GM12878 (cell line): ENCODE results near the gene DACH1. TPM values are rescaled to one million over a fixed set of nuclear protein-coding genes. Genes with fewer than 3 reads are reported as not detected.

Experiments used
- CREB1 ChIP-seq: IDR thresholded peaks from 2 replicates; pipeline ENCODE4 v1.6.1; 2012; ENCODE audit warnings: low read depth, mild to moderate bottlenecking, inconsistent platforms
- EP300 ChIP-seq, 2 experiments: fragments of 150-350 bp in 1 of 2; IDR thresholded peaks; 2 replicates each; pipeline ENCODE4 v1.6.1; 2011 to 2012; ENCODE audit warnings: low read depth in 2 of 2, low read length in 2 of 2, borderline replicate concordance in 1 of 2, improper control_type of control experiment in 1 of 2, inconsistent platforms in 1 of 2; ENCODE audit not compliant: control insufficient read depth in 1 of 2
- EZH2 ChIP-seq: IDR thresholded peaks from 2 replicates; pipeline ENCODE4 v1.6.1; 2012; ENCODE audit warnings: low read depth, mild to moderate bottlenecking, control low read depth, inconsistent platforms, low read length, borderline replicate concordance; ENCODE audit not compliant: control insufficient read depth
- MTA2 ChIP-seq: fragments of 450-650 bp; IDR thresholded peaks from 2 replicates; pipeline ENCODE4 v1.6.1; 2016; ENCODE audit warnings: low read depth, mild to moderate bottlenecking, moderate library complexity
- MTA3 ChIP-seq: IDR thresholded peaks from 2 replicates; pipeline ENCODE4 v1.6.1; 2012; ENCODE audit warnings: low read length, inconsistent platforms, borderline replicate concordance
- PBX3 ChIP-seq: IDR thresholded peaks from 2 replicates; pipeline ENCODE4 v1.6.1; 2011; ENCODE audit warnings: mild to moderate bottlenecking, low read depth, low read length, moderate library complexity; ENCODE audit not compliant: insufficient replicate concordance
- RUNX3 ChIP-seq: IDR thresholded peaks from 2 replicates; pipeline ENCODE4 v1.6.1; 2012; ENCODE audit warnings: low read length, inconsistent platforms
- TARDBP ChIP-seq: IDR thresholded peaks from 2 replicates; pipeline ENCODE4 v1.6.1; 2016; ENCODE audit warnings: borderline replicate concordance
- WRNIP1 ChIP-seq: IDR thresholded peaks from 2 replicates; pipeline ENCODE4 v1.6.1; 2011; ENCODE audit warnings: low read depth, low read length, improper control_type of control experiment, borderline replicate concordance
- ZNF384 ChIP-seq: IDR thresholded peaks from 2 replicates; pipeline ENCODE4 v1.6.1; 2012; ENCODE audit warnings: low read depth, mild to moderate bottlenecking, low read length, improper control_type of control experiment, borderline replicate concordance
- polyA plus RNA-seq, 11 experiments: library from polyadenylated mRNA; depleted of rRNA in 4 of 11; unstranded in 6 of 11; stranded (reverse) in 5 of 11; fragments of >200 nt; fragmentation: Nextera tagmentation in 4 of 11; fragmentation: Illumina TruSeq in 1 of 11; extraction: Ambion mirVana in 4 of 11; extraction: Trizol in 1 of 11; gene quantifications; 1 replicate in 1 of 11; 2 replicates in 10 of 11; pipeline versions ENCODE4 v1.2.1 to v1.2.3, GENCODE V29; 2011 to 2016; ENCODE audit warnings: inconsistent platforms in 2 of 11, missing spikeins in 2 of 11, low read depth in 1 of 11
- total RNA-seq, 4 experiments: library from RNA; depleted of rRNA in 3 of 4; stranded (reverse); fragments of >200 nt in 3 of 4; fragmentation: Illumina TruSeq in 1 of 4; extraction: Trizol in 1 of 4; gene quantifications; 2 replicates each; pipeline versions ENCODE4 v1.2.1 to v1.2.3, GENCODE V29; 2013 to 2021
- TF ChIP-seq, protein P1 (sequence below): IDR thresholded peaks from 2 replicates; pipeline ENCODE4 v1.6.1; 2012; ENCODE audit warnings: improper control_type of control experiment, low read depth, low read length; ENCODE audit not compliant: insufficient replicate concordance
- TF ChIP-seq, protein P2 (sequence below): fragments of 450-650 bp; IDR thresholded peaks from 2 replicates; pipeline ENCODE4 v1.6.1; 2017; ENCODE audit warnings: mild to moderate bottlenecking, moderate library complexity

Gene DACH1
- total and polyA plus RNA-seq, 10 of the 15 experiments (the other 5 are each of a cell fraction or from before 2014, with no cell fraction given), result 0.05 TPM; not detected in 9

GRCh38 chr13:71702253-71702652 lies 164.8 kb downstream of the DACH1 start (continued):
- TF ChIP-seq, protein P1, sequence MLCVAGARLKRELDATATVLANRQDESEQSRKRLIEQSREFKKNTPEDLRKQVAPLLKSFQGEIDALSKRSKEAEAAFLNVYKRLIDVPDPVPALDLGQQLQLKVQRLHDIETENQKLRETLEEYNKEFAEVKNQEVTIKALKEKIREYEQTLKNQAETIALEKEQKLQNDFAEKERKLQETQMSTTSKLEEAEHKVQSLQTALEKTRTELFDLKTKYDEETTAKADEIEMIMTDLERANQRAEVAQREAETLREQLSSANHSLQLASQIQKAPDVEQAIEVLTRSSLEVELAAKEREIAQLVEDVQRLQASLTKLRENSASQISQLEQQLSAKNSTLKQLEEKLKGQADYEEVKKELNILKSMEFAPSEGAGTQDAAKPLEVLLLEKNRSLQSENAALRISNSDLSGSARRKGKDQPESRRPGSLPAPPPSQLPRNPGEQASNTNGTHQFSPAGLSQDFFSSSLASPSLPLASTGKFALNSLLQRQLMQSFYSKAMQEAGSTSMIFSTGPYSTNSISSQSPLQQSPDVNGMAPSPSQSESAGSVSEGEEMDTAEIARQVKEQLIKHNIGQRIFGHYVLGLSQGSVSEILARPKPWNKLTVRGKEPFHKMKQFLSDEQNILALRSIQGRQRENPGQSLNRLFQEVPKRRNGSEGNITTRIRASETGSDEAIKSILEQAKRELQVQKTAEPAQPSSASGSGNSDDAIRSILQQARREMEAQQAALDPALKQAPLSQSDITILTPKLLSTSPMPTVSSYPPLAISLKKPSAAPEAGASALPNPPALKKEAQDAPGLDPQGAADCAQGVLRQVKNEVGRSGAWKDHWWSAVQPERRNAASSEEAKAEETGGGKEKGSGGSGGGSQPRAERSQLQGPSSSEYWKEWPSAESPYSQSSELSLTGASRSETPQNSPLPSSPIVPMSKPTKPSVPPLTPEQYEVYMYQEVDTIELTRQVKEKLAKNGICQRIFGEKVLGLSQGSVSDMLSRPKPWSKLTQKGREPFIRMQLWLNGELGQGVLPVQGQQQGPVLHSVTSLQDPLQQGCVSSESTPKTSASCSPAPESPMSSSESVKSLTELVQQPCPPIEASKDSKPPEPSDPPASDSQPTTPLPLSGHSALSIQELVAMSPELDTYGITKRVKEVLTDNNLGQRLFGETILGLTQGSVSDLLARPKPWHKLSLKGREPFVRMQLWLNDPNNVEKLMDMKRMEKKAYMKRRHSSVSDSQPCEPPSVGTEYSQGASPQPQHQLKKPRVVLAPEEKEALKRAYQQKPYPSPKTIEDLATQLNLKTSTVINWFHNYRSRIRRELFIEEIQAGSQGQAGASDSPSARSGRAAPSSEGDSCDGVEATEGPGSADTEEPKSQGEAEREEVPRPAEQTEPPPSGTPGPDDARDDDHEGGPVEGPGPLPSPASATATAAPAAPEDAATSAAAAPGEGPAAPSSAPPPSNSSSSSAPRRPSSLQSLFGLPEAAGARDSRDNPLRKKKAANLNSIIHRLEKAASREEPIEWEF, result no peak
- TF ChIP-seq WRNIP1 (no peak), MTA2 (no peak), EZH2 (no peak), CREB1 (no peak), ZNF384 (no peak), RUNX3 (no peak), EP300 (IDR thresholded peaks at IDR 0.05; ENCODE audit: borderline replicate concordance in 1 of 2, control insufficient read depth in 1 of 2, low read depth in 2 of 2, low read length in 2 of 2) (no peak), MTA3 (no peak), PBX3 (no peak), TARDBP (no peak)
- TF ChIP-seq, protein P2, sequence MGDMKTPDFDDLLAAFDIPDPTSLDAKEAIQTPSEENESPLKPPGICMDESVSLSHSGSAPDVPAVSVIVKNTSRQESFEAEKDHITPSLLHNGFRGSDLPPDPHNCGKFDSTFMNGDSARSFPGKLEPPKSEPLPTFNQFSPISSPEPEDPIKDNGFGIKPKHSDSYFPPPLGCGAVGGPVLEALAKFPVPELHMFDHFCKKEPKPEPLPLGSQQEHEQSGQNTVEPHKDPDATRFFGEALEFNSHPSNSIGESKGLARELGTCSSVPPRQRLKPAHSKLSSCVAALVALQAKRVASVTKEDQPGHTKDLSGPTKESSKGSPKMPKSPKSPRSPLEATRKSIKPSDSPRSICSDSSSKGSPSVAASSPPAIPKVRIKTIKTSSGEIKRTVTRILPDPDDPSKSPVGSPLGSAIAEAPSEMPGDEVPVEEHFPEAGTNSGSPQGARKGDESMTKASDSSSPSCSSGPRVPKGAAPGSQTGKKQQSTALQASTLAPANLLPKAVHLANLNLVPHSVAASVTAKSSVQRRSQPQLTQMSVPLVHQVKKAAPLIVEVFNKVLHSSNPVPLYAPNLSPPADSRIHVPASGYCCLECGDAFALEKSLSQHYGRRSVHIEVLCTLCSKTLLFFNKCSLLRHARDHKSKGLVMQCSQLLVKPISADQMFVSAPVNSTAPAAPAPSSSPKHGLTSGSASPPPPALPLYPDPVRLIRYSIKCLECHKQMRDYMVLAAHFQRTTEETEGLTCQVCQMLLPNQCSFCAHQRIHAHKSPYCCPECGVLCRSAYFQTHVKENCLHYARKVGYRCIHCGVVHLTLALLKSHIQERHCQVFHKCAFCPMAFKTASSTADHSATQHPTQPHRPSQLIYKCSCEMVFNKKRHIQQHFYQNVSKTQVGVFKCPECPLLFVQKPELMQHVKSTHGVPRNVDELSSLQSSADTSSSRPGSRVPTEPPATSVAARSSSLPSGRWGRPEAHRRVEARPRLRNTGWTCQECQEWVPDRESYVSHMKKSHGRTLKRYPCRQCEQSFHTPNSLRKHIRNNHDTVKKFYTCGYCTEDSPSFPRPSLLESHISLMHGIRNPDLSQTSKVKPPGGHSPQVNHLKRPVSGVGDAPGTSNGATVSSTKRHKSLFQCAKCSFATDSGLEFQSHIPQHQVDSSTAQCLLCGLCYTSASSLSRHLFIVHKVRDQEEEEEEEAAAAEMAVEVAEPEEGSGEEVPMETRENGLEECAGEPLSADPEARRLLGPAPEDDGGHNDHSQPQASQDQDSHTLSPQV, result no peak
